IMR-90 (cell line): ENCODE data around the gene EMID1. TPM values are rescaled to one million over a fixed set of nuclear protein-coding genes. Genes with fewer than 3 reads are reported as not detected.

ENCODE experiments used
- ATAC-seq: fragments of 200-7000 bp; cut with Tn5 transposase; 2 replicates; pipeline ENCODE4 v1.9.1; 2020; ENCODE audit warnings: low read depth, mild to moderate bottlenecking, moderate library complexity
- BruUV-seq: library from RNA; stranded (reverse); fragments of 400-500 nt; replicated peaks from 2 replicates; lab custom pipeline; 2021; lab: Mats Ljungman, UMichigan
- CTCF ChIA-PET: fragments of 300-600 bp; formaldehyde crosslinking; extraction: SDS; loops from one replicate; lab custom pipeline; 2021; ENCODE audit warnings: antibody characterized with exemption; lab: Yijun Ruan, JAX
- POLR2A ChIA-PET: fragments of 300-600 bp; sonication (Branson Sonifier 250); formaldehyde crosslinking; loops from one replicate; lab custom pipeline; 2022; ENCODE audit warnings: antibody characterized with exemption; ENCODE audit not compliant: unreplicated experiment; lab: Charles Lee
- DNase-seq: peaks from one replicate; pipeline ENCODE4 v3.0.0; 2013
- H2AFZ ChIP-seq: replicated peaks from 2 replicates; pipeline ENCODE3; 2013; ENCODE audit warnings: low read length, mild to moderate bottlenecking; ENCODE audit not compliant: poor library complexity
- H2AK5ac ChIP-seq: 2 replicates; pipeline ENCODE4 v1.6.1; 2013; ENCODE audit warnings: low read depth, low read length, inconsistent platforms
- H2AK9ac ChIP-seq: replicated peaks from 2 replicates; pipeline ENCODE3; 2013; ENCODE audit warnings: mild to moderate bottlenecking, low read depth, low read length, moderate library complexity; ENCODE audit not compliant: poor library complexity
- H2BK120ac ChIP-seq: 2 replicates; pipeline ENCODE4 v1.6.1; 2013; ENCODE audit warnings: low read depth, low read length, inconsistent platforms
- H2BK15ac ChIP-seq: 3 replicates; pipeline ENCODE4 v1.6.1; 2013; ENCODE audit warnings: low read depth, low read length, inconsistent platforms
- H2BK20ac ChIP-seq: 2 replicates; pipeline ENCODE4 v1.6.1; 2013; ENCODE audit warnings: low read depth, mild to moderate bottlenecking, inconsistent platforms, low read length, moderate library complexity
- H2BK5ac ChIP-seq: 2 replicates; pipeline ENCODE4 v1.6.1; 2013; ENCODE audit warnings: mild to moderate bottlenecking, low read depth, low read length, inconsistent platforms; ENCODE audit not compliant: poor library complexity, severe bottlenecking
- H3K14ac ChIP-seq: replicated peaks from 2 replicates; pipeline ENCODE4 v1.6.1; 2013; ENCODE audit warnings: low read depth, low read length, inconsistent platforms
- H3K18ac ChIP-seq: 2 replicates; pipeline ENCODE4 v1.6.1; 2013; ENCODE audit warnings: low read depth, low read length, control low read depth
- H3K23ac ChIP-seq: 2 replicates; pipeline ENCODE4 v1.6.1; 2013; ENCODE audit warnings: low read depth, low read length, inconsistent platforms
- H3K27ac ChIP-seq: 2 replicates; pipeline ENCODE4 v1.5.1; 2013; ENCODE audit warnings: mild to moderate bottlenecking, control low read depth, low read length; ENCODE audit not compliant: insufficient read depth
- H3K27me3 ChIP-seq: 2 replicates; pipeline ENCODE4 v1.6.1; 2013; ENCODE audit warnings: low read length; ENCODE audit not compliant: control insufficient read depth, insufficient read depth
- H3K36me3 ChIP-seq: 2 replicates; pipeline ENCODE4 v1.6.1; 2013; ENCODE audit warnings: low read length, mixed read lengths; ENCODE audit not compliant: control insufficient read depth, insufficient read depth
- H3K4ac ChIP-seq: 2 replicates; pipeline ENCODE4 v1.6.1; 2013; ENCODE audit warnings: low read depth, low read length, inconsistent platforms
- H3K4me1 ChIP-seq: 2 replicates; pipeline ENCODE4 v1.6.1; 2013; ENCODE audit warnings: low read length, mixed read lengths; ENCODE audit not compliant: control insufficient read depth, insufficient read depth
- H3K4me2 ChIP-seq: 2 replicates; pipeline ENCODE4 v1.6.1; 2013; ENCODE audit warnings: low read depth, mild to moderate bottlenecking, control low read depth, low read length, moderate library complexity
- H3K4me3 ChIP-seq: 2 replicates; pipeline ENCODE4 v1.5.1; 2013; ENCODE audit warnings: low read depth, mild to moderate bottlenecking, control low read depth, low read length, moderate library complexity; ENCODE audit not compliant: insufficient read depth
- H3K56ac ChIP-seq: 2 replicates; pipeline ENCODE4 v1.6.1; 2013; ENCODE audit warnings: low read length, inconsistent platforms; ENCODE audit not compliant: insufficient read depth; ENCODE audit errors: extremely low read depth
- H3K79me1 ChIP-seq, 2 experiments: 2 replicates each; pipeline ENCODE4 v1.6.1; 2013; ENCODE audit warnings: low read length in 2 of 2, inconsistent platforms in 1 of 2, low read depth in 1 of 2
- H3K9ac ChIP-seq: 2 replicates; pipeline ENCODE4 v1.6.1; 2013; ENCODE audit warnings: low read depth, low read length, control low read depth
- H3K9me1 ChIP-seq: 2 replicates; pipeline ENCODE4 v1.6.1; 2013; ENCODE audit warnings: low read length, inconsistent platforms; ENCODE audit not compliant: insufficient read depth
- H3K9me3 ChIP-seq: 2 replicates; pipeline ENCODE4 v1.6.1; 2013; ENCODE audit warnings: low read length; ENCODE audit not compliant: control insufficient read depth, insufficient read depth
- H4K20me1 ChIP-seq: 2 replicates; pipeline ENCODE4 v1.6.1; 2013; ENCODE audit warnings: low read length, inconsistent platforms; ENCODE audit not compliant: insufficient read depth
- H4K5ac ChIP-seq: 2 replicates; pipeline ENCODE4 v1.6.1; 2013; ENCODE audit warnings: mild to moderate bottlenecking, low read depth, low read length, control low read depth
- H4K8ac ChIP-seq, 2 experiments: 2 replicates each; pipeline ENCODE4 v1.6.1; 2013; ENCODE audit warnings: low read depth in 2 of 2, low read length in 2 of 2, control low read depth in 1 of 2, inconsistent platforms in 1 of 2
- H4K91ac ChIP-seq: 2 replicates; pipeline ENCODE4 v1.6.1; 2013; ENCODE audit warnings: low read depth, low read length, inconsistent platforms; ENCODE audit not compliant: insufficient read depth
- CEBPB ChIP-seq: IDR thresholded peaks from 2 replicates; pipeline ENCODE4 v1.6.1; 2012; ENCODE audit warnings: low read depth, low read length, improper control_type of control experiment
- CHD1 ChIP-seq: IDR thresholded peaks from 2 replicates; pipeline ENCODE4 v1.6.1; 2012; ENCODE audit warnings: low read depth, low read length, improper control_type of control experiment
- POLR2A ChIP-seq: IDR thresholded peaks from 2 replicates; pipeline ENCODE4 v1.6.1; 2012; ENCODE audit warnings: mild to moderate bottlenecking, low read depth, low read length
- RAD21 ChIP-seq: IDR thresholded peaks from 2 replicates; pipeline ENCODE4 v1.6.1; 2012; ENCODE audit warnings: low read length, improper control_type of control experiment
- USF2 ChIP-seq: fragments of 150-350 bp; IDR thresholded peaks from 2 replicates; pipeline ENCODE4 v1.6.1; 2017; ENCODE audit warnings: mild to moderate bottlenecking, antibody characterized with exemption, low read length, low read depth
- WGBS, 2 experiments: methylation state at CpG; one replicate each; pipeline versions ENCODE4 v1.1.5 to v1.1.7; 2013; ENCODE audit warnings: missing lambda C conversion rate in 2 of 2; ENCODE audit not compliant: insufficient read length in 1 of 2; ENCODE audit errors: extremely low coverage in 2 of 2; 5-methylcytosine and 5-hydroxymethylcytosine counted together
- dilution Hi-C: fragments of 300-500 bp; cut with HindIII; formaldehyde crosslinking; loops from one replicate; pipeline ENCODE4 v1.14.3; 2018; ENCODE audit warnings: low sequenced_read_pairs; ENCODE audit not compliant: unreplicated experiment
- in situ Hi-C: fragments of 300-500 bp; cut with MboI; formaldehyde crosslinking; loops from 3 replicates; pipeline ENCODE4 v1.14.3; 2019; ENCODE audit warnings: low sequenced_read_pairs, inconsistent platforms, mixed read lengths
- intact Hi-C: fragments of 100-400 bp; cut with micrococcal nuclease; formaldehyde crosslinking; loops from 2 replicates; pipeline ENCODE4 v1.10.0; 2022
- polyA plus RNA-seq, 3 experiments: library from polyadenylated mRNA; depleted of rRNA; stranded (reverse); fragments of >200 nt; gene quantifications; 2 replicates each; pipeline ENCODE4 v1.2.3, GENCODE V29; 2012; ENCODE audit warnings: low replicate concordance in 1 of 3
- total RNA-seq: library from RNA; depleted of rRNA; stranded (reverse); fragments of >200 nt; gene quantifications from 2 replicates; pipeline ENCODE4 v1.2.3, GENCODE V29; 2012

Gene EMID1
- total and polyA plus RNA-seq, 2 of the 4 experiments (the other 2 are of a cell fraction): 0.54 to 1.3 TPM

GRCh38 chr22:29231971-29232959 lies 26.6 kb downstream of the EMID1 start (continued):
- TF ChIP-seq POLR2A (no peak), CHD1 (no peak), CEBPB (no peak)

GRCh38 chr22:29233277-29233877 lies 27.7 kb downstream of the EMID1 start:
- H3K14ac ChIP-seq: no peak overlapping the region
- no peaks in the 10 kb centered on the region for H3K36me3 ChIP-seq
- no peak overlapping the region for H3K27ac ChIP-seq
- no peak overlapping the region for H2AK9ac ChIP-seq
- H3K4me1 ChIP-seq: no peaks in the 10 kb centered on the region
- no peak overlapping the region for H3K4ac ChIP-seq
- H2BK120ac ChIP-seq: no peak overlapping the region
- BruUV-seq: no TSS peak
- H3K23ac ChIP-seq: no peak overlapping the region
- no peak overlapping the region for H3K9ac ChIP-seq
- no peak overlapping the region for H2BK15ac ChIP-seq
- dilution Hi-C loops: no loop called here
- intact Hi-C loops: no loop called here
- H4K8ac ChIP-seq: no peak overlapping the region
- DNase-seq: no peak
- no peak overlapping the region for H2AK5ac ChIP-seq
- no peaks in the 10 kb centered on the region for H3K79me1 ChIP-seq
- POLR2A ChIA-PET: no interaction called here
- CTCF ChIA-PET: interaction anchor here (1.3 kb wide), 1 partner anchor 30 kb away, joined by 3 read pairs; no protein-coding TSS in a partner anchor
- peaks cover 2% of the 10 kb centered on the region; the same call in 1 of the 2 replicates for H3K9me3 ChIP-seq
- no peak overlapping the region for H3K4me2 ChIP-seq
- no peak overlapping the region for H3K18ac ChIP-seq
- no peak overlapping the region for H4K5ac ChIP-seq
- no CpG with 5 or more reads among the region's 1 CpG for WGBS, 2 experiments
- in situ Hi-C loops: loop anchor here (25.0 kb wide), 1 partner anchor 621 kb away; no protein-coding TSS in a partner anchor
- TF ChIP-seq RAD21 (no peak), CHD1 (no peak), USF2 (no peak)
- H3K27me3 ChIP-seq: peaks cover 2% of the 10 kb centered on the region; the same call in 1 of the 2 replicates
- H3K4me3 ChIP-seq: no peak overlapping the region
- no peaks in the 10 kb centered on the region for H3K9me1 ChIP-seq
- peak overlapping the region; percentile 32 for H2AFZ ChIP-seq
- ATAC-seq: no peak
- H4K20me1 ChIP-seq: no peaks in the 10 kb centered on the region
- no peak overlapping the region for H3K56ac ChIP-seq
- H2BK5ac ChIP-seq: no peak overlapping the region
- no peak overlapping the region for H4K91ac ChIP-seq
- H2BK20ac ChIP-seq: no peak overlapping the region
